GM23338 (cell line): ENCODE data around the gene CCDC60. TPM values are rescaled to one million over a fixed set of nuclear protein-coding genes. Genes with fewer than 3 reads are reported as not detected.

ENCODE experiments used
- ATAC-seq: fragments of 200-7000 bp; cut with Tn5 transposase; 3 replicates; pipeline ENCODE4 v1.9.1; 2020
- DNase-seq: peaks from one replicate; pipeline ENCODE4 v3.0.0-alpha.2; 2015; ENCODE audit warnings: low spot score
- H2AFZ ChIP-seq: fragments of 200-600 bp; sonication (generic); 2 replicates; pipeline ENCODE4 v1.8.0; 2016; ENCODE audit warnings: antibody characterized with exemption, mild to moderate bottlenecking, moderate library complexity
- H3F3A ChIP-seq: fragments of 200-600 bp; sonication (generic); replicated peaks from 2 replicates; pipeline ENCODE4 v1.8.0; 2017; ENCODE audit warnings: antibody characterized with exemption, mixed run types, low read depth
- H3K27ac ChIP-seq: fragments of 200-600 bp; sonication (generic); 2 replicates; pipeline ENCODE4 v1.6.1; 2016; ENCODE audit warnings: low read depth
- H3K27me3 ChIP-seq: fragments of 200-600 bp; sonication (generic); 2 replicates; pipeline ENCODE4 v1.8.0; 2016; ENCODE audit warnings: mild to moderate bottlenecking, mixed run types, moderate library complexity; ENCODE audit not compliant: insufficient read depth
- H3K36me3 ChIP-seq: fragments of 200-600 bp; sonication (generic); 2 replicates; pipeline ENCODE4 v1.8.0; 2016; ENCODE audit warnings: mild to moderate bottlenecking; ENCODE audit not compliant: insufficient read depth
- H3K4me1 ChIP-seq: fragments of 200-600 bp; sonication (generic); 2 replicates; pipeline ENCODE4 v1.8.0; 2016; ENCODE audit warnings: mild to moderate bottlenecking, moderate library complexity; ENCODE audit not compliant: insufficient read depth
- H3K4me2 ChIP-seq: fragments of 200-600 bp; sonication (generic); 2 replicates; pipeline ENCODE4 v1.7.1; 2017; ENCODE audit warnings: mixed run types
- H3K4me3 ChIP-seq: fragments of 200-600 bp; sonication (generic); 2 replicates; pipeline ENCODE4 v1.6.1; 2016; ENCODE audit warnings: mixed run types
- H3K79me2 ChIP-seq: fragments of 200-600 bp; sonication (generic); replicated peaks from 2 replicates; pipeline ENCODE4 v1.8.0; 2017; ENCODE audit warnings: mild to moderate bottlenecking; ENCODE audit not compliant: insufficient read depth
- H3K9me2 ChIP-seq: fragments of 200-600 bp; sonication (generic); 2 replicates; pipeline ENCODE4 v1.8.0; 2017; ENCODE audit not compliant: insufficient read depth
- H4K20me1 ChIP-seq: fragments of 200-600 bp; sonication (generic); replicated peaks from 2 replicates; pipeline ENCODE4 v1.8.0; 2017; ENCODE audit warnings: mild to moderate bottlenecking; ENCODE audit not compliant: insufficient read depth
- H3K27ac Mint-ChIP-seq: 2 replicates; pipeline ENCODE4 v1.8.0; 2020; ENCODE audit warnings: inconsistent platforms, mild to moderate bottlenecking, moderate library complexity, mixed read lengths
- H3K27me3 Mint-ChIP-seq: 3 replicates; pipeline ENCODE4 v1.8.0; 2022; ENCODE audit warnings: low read depth, mild to moderate bottlenecking, moderate library complexity, mixed read lengths, inconsistent platforms; ENCODE audit not compliant: insufficient read depth, poor library complexity
- H3K36me3 Mint-ChIP-seq: 3 replicates; pipeline ENCODE4 v1.8.0; 2021; ENCODE audit warnings: low read depth, mild to moderate bottlenecking, inconsistent platforms, moderate library complexity, mixed read lengths
- H3K4me1 Mint-ChIP-seq: 3 replicates; pipeline ENCODE4 v1.8.0; 2020; ENCODE audit warnings: mild to moderate bottlenecking, inconsistent platforms, mixed read lengths
- H3K4me3 Mint-ChIP-seq: 3 replicates; pipeline ENCODE4 v1.8.0; 2021; ENCODE audit warnings: moderate library complexity, mild to moderate bottlenecking, inconsistent platforms, mixed read lengths
- H3K9me3 Mint-ChIP-seq: 3 replicates; pipeline ENCODE4 v1.8.0; 2020; ENCODE audit warnings: moderate library complexity, mild to moderate bottlenecking, inconsistent platforms, mixed read lengths
- CREB1 ChIP-seq: fragments of 250-450 bp; sonication (Bioruptor Pico); IDR thresholded peaks from 2 replicates; pipeline ENCODE4 v1.5.0; 2020; ENCODE audit warnings: low read depth, mild to moderate bottlenecking, moderate library complexity
- CTCF ChIP-seq, 2 experiments: fragments of 200-600 bp in 1 of 2; sonication (generic) in 1 of 2; conservative IDR thresholded peaks; 2 replicates each; pipeline versions ENCODE4 v1.5.1 to v1.6.1; 2016 to 2017; ENCODE audit warnings: antibody characterized with exemption in 2 of 2, low read depth in 2 of 2, mild to moderate bottlenecking in 2 of 2, moderate library complexity in 1 of 2
- ETS1 ChIP-seq: IDR thresholded peaks from 2 replicates; pipeline ENCODE4 v1.6.1; 2016; ENCODE audit warnings: antibody characterized with exemption
- EZH2 ChIP-seq: fragments of 200-600 bp; sonication (generic); IDR thresholded peaks from one replicate; pipeline ENCODE4 v1.8.0; 2017; ENCODE audit warnings: antibody characterized with exemption, mild to moderate bottlenecking, low read depth; ENCODE audit not compliant: unreplicated experiment
- EZH2phosphoT487 ChIP-seq: fragments of 200-600 bp; sonication (generic); IDR thresholded peaks from one replicate; pipeline ENCODE4 v1.8.1; 2018; ENCODE audit warnings: antibody characterized with exemption; ENCODE audit not compliant: unreplicated experiment
- JUNB ChIP-seq: IDR thresholded peaks from one replicate; pipeline ENCODE4 v1.6.1; 2016; ENCODE audit warnings: antibody characterized with exemption; ENCODE audit not compliant: unreplicated experiment
- NANOG ChIP-seq: IDR thresholded peaks from 2 replicates; pipeline ENCODE4 v1.6.1; 2016; ENCODE audit warnings: antibody characterized with exemption, borderline replicate concordance
- POLR2AphosphoS5 ChIP-seq: IDR thresholded peaks from 2 replicates; pipeline ENCODE4 v1.6.1; 2016; ENCODE audit warnings: antibody characterized with exemption, low read depth
- STAT1 ChIP-seq: IDR thresholded peaks from one replicate; pipeline ENCODE4 v1.6.1; 2016; ENCODE audit warnings: antibody characterized with exemption; ENCODE audit not compliant: unreplicated experiment
- ZNF114 ChIP-seq: fragments of 250-450 bp; sonication (Bioruptor Pico); IDR thresholded peaks from 2 replicates; pipeline ENCODE4 v1.5.0; 2020; ENCODE audit warnings: mild to moderate bottlenecking, moderate library complexity
- ZNF331 ChIP-seq: fragments of 250-450 bp; sonication (Bioruptor Pico); IDR thresholded peaks from 2 replicates; pipeline ENCODE4 v1.5.0; 2020; ENCODE audit warnings: low read depth, mild to moderate bottlenecking, moderate library complexity
- ZNF462 ChIP-seq: fragments of 250-450 bp; sonication (Bioruptor Pico); IDR thresholded peaks from 2 replicates; pipeline ENCODE4 v1.5.0; 2020; ENCODE audit warnings: mild to moderate bottlenecking, moderate library complexity
- polyA plus RNA-seq: library from polyadenylated mRNA; unstranded; fragments of >200 nt; fragmentation: Nextera tagmentation; extraction: Ambion mirVana; gene quantifications from 2 replicates; pipeline ENCODE4 v1.2.1, GENCODE V29; 2016
- total RNA-seq: library from RNA; depleted of rRNA; stranded (reverse); fragments of >200 nt; shearing (Covaris generic); gene quantifications from 2 replicates; pipeline ENCODE4 v1.2.3, GENCODE V29; 2014

The CCDC60 gene
- total and polyA plus RNA-seq, 2 experiments from 2014 or later: 0.53 TPM; not detected in 1

GRCh38 chr12:119576915-119577314 is 242.4 kb downstream of the CCDC60 start:
- H3K9me3 Mint-ChIP-seq: no peaks in the 10 kb centered on the region
- no peak overlapping the region for H3K4me3 Mint-ChIP-seq
- H3K27me3 Mint-ChIP-seq: no peaks in the 10 kb centered on the region

GRCh38 chr12:119578112-119578511 is 243.6 kb downstream of the CCDC60 start:
- ATAC-seq (no peak), DNase-seq (no peak)
- Histone ChIP-seq H3K27me3 (no peaks in the 10 kb centered on the region), H3K27ac (no peak overlapping the region), H3F3A (no peaks in the 10 kb centered on the region), H4K20me1 (no peaks in the 10 kb centered on the region), H3K36me3 (no peaks in the 10 kb centered on the region), H3K9me2 (no peaks in the 10 kb centered on the region), H3K79me2 (no peaks in the 10 kb centered on the region), H3K4me3 (no peak overlapping the region), H2AFZ (no peak overlapping the region), H3K4me2 (no peak overlapping the region), H3K4me1 (no peaks in the 10 kb centered on the region)
- Mint-ChIP-seq H3K4me1 (no peaks in the 10 kb centered on the region), H3K27me3 (no peaks in the 10 kb centered on the region), H3K36me3 (no peaks in the 10 kb centered on the region), H3K9me3 (no peaks in the 10 kb centered on the region), H3K27ac (no peak overlapping the region), H3K4me3 (no peak overlapping the region)
- TF ChIP-seq EZH2phosphoT487 (no peak), CTCF (conservative IDR thresholded peaks at IDR 0.05; ENCODE audit: low read depth in 2 of 2) (no peak), STAT1 (no peak), ZNF331 (CRISPR knock-in tag) (no peak), CREB1 (CRISPR knock-in tag) (no peak), ZNF462 (no peak), NANOG (no peak), ZNF114 (CRISPR knock-in tag) (no peak), JUNB (no peak), POLR2AphosphoS5 (no peak)

More at GRCh38 chr12:119576915-119577314, 242.4 kb downstream of the CCDC60 start:
- H3K4me2 ChIP-seq: no peak overlapping the region
- H3K27ac ChIP-seq: no peak overlapping the region
- H3K4me1 Mint-ChIP-seq: no peaks in the 10 kb centered on the region
- no peak overlapping the region for H3K4me3 ChIP-seq
- no peaks in the 10 kb centered on the region for H3K27me3 ChIP-seq
- no peak for DNase-seq
- H3K36me3 ChIP-seq: no peaks in the 10 kb centered on the region
- no peaks in the 10 kb centered on the region for H3K79me2 ChIP-seq
- no peaks in the 10 kb centered on the region for H3K36me3 Mint-ChIP-seq
- no peak for ATAC-seq
- no peak overlapping the region for H2AFZ ChIP-seq
- no peak overlapping the region for H3K27ac Mint-ChIP-seq
- no peaks in the 10 kb centered on the region for H3K9me2 ChIP-seq
- TF ChIP-seq ETS1: no peak
- no peak for TF ChIP-seq POLR2AphosphoS5
- TF ChIP-seq EZH2: no peak
- no peaks in the 10 kb centered on the region for H4K20me1 ChIP-seq
- H3K4me1 ChIP-seq: no peaks in the 10 kb centered on the region
- H3F3A ChIP-seq: no peaks in the 10 kb centered on the region
